T-cell (primary cell): ENCODE measurements around the gene IFNA13. TPM values are rescaled to one million over a fixed set of nuclear protein-coding genes. Genes with fewer than 3 reads are reported as not detected.

ENCODE experiments used
- ATAC-seq, 4 experiments: fragments of 200-7000 bp in 3 of 4; fragments of 150-1000 bp in 1 of 4; cut with Tn5 transposase; replicated peaks in 1 of 4; 1 replicate in 3 of 4; 2 replicates in 1 of 4; pipeline ENCODE4 v1.10.0; 2021; ENCODE audit warnings: moderate library complexity in 3 of 4, mild to moderate bottlenecking in 2 of 4, moderate number of reproducible peaks in 1 of 4
- CTCF ChIA-PET, 2 donors: fragments of 300-600 bp; sonication (Branson Sonifier 250); formaldehyde crosslinking; loops; one replicate each; lab custom pipeline; 2022; ENCODE audit warnings: antibody characterized with exemption in 2 of 2; lab: Charles Lee
- POLR2A ChIA-PET, 2 donors: fragments of 300-600 bp; sonication (Branson Sonifier 250); formaldehyde crosslinking; loops; one replicate each; lab custom pipeline; 2022; ENCODE audit warnings: antibody characterized with exemption in 2 of 2; lab: Charles Lee
- DNase-seq, 35 experiments: peaks; one replicate each; pipeline versions ENCODE4 v3.0.0 to v3.0.0-alpha.2; 2013 to 2023
- H3K27ac ChIP-seq: one replicate; pipeline ENCODE4 v1.5.1; 2013; ENCODE audit warnings: low read length
- H3K27me3 ChIP-seq, 2 experiments: replicated peaks in 1 of 2; 1 replicate in 1 of 2; 2 replicates in 1 of 2; pipeline versions ENCODE4 v1.6.1 to v1.7.0; 2013; ENCODE audit warnings: low read length in 1 of 2, mixed read lengths in 1 of 2; ENCODE audit not compliant: control insufficient read depth in 2 of 2, insufficient read depth in 2 of 2; ENCODE audit errors: extremely low read depth in 1 of 2
- H3K36me3 ChIP-seq, 2 donors: 1 replicate in 1 of 2; 2 replicates in 1 of 2; pipeline versions ENCODE4 v1.6.1 to v1.7.0; 2013; ENCODE audit warnings: low read length in 1 of 2; ENCODE audit not compliant: control insufficient read depth in 2 of 2, insufficient read depth in 1 of 2; ENCODE audit errors: extremely low read depth in 1 of 2
- H3K4me1 ChIP-seq, 2 experiments: 1 replicate in 1 of 2; 2 replicates in 1 of 2; pipeline versions ENCODE4 v1.6.1 to v1.7.0; 2013; ENCODE audit warnings: low read length in 2 of 2, mixed read lengths in 1 of 2; ENCODE audit not compliant: insufficient read depth in 2 of 2, control insufficient read depth in 1 of 2; ENCODE audit errors: extremely low read depth in 1 of 2
- H3K4me3 ChIP-seq, 2 donors: 1 replicate in 1 of 2; 2 replicates in 1 of 2; pipeline versions ENCODE4 v1.5.1 to v1.7.0; 2013; ENCODE audit warnings: mild to moderate bottlenecking in 2 of 2, low read length in 1 of 2, moderate library complexity in 1 of 2; ENCODE audit not compliant: control insufficient read depth in 1 of 2; ENCODE audit errors: extremely low read depth in 1 of 2
- H3K9me3 ChIP-seq: 2 replicates; pipeline ENCODE4 v1.7.0; 2013
- H3K27ac Mint-ChIP-seq, 2 donors: one replicate each; pipeline ENCODE4 v1.8.0; 2020 to 2021; ENCODE audit warnings: mild to moderate bottlenecking in 2 of 2, mixed read lengths in 2 of 2
- H3K27me3 Mint-ChIP-seq, 2 donors: one replicate each; pipeline ENCODE4 v1.8.0; 2021 to 2022; ENCODE audit warnings: mixed read lengths in 2 of 2
- H3K36me3 Mint-ChIP-seq: one replicate; pipeline ENCODE4 v1.8.0; 2021; ENCODE audit warnings: mixed read lengths
- H3K4me1 Mint-ChIP-seq, 3 donors: one replicate each; pipeline ENCODE4 v1.8.0; 2020 to 2022; ENCODE audit warnings: mixed read lengths in 3 of 3, mild to moderate bottlenecking in 1 of 3
- H3K4me3 Mint-ChIP-seq, 3 donors: one replicate each; pipeline ENCODE4 v1.8.0; 2020 to 2022; ENCODE audit warnings: mild to moderate bottlenecking in 3 of 3, mixed read lengths in 3 of 3, moderate library complexity in 3 of 3
- H3K9me3 Mint-ChIP-seq, 3 donors: one replicate each; pipeline ENCODE4 v1.8.0; 2020 to 2022; ENCODE audit warnings: mixed read lengths in 3 of 3
- WGBS: methylation state at CpG from one replicate; pipeline ENCODE4 v1.1.5; 2013; ENCODE audit warnings: missing lambda C conversion rate; ENCODE audit not compliant: insufficient coverage; 5-methylcytosine and 5-hydroxymethylcytosine counted together
- total RNA-seq, 35 experiments: library from RNA in 6 of 35; stranded (reverse) in 6 of 35; fragments of 120-200 nt in 1 of 35; gene quantifications; one replicate each; pipeline versions ENCODE4 v1.2.1 to v1.2.4 and lab custom pipeline; 2013 to 2026

The IFNA13 gene
- total RNA-seq, 5 donors from 2014 or later (not counting 1 experiment from before 2014, with no cell fraction given) = not detected

DNA sequence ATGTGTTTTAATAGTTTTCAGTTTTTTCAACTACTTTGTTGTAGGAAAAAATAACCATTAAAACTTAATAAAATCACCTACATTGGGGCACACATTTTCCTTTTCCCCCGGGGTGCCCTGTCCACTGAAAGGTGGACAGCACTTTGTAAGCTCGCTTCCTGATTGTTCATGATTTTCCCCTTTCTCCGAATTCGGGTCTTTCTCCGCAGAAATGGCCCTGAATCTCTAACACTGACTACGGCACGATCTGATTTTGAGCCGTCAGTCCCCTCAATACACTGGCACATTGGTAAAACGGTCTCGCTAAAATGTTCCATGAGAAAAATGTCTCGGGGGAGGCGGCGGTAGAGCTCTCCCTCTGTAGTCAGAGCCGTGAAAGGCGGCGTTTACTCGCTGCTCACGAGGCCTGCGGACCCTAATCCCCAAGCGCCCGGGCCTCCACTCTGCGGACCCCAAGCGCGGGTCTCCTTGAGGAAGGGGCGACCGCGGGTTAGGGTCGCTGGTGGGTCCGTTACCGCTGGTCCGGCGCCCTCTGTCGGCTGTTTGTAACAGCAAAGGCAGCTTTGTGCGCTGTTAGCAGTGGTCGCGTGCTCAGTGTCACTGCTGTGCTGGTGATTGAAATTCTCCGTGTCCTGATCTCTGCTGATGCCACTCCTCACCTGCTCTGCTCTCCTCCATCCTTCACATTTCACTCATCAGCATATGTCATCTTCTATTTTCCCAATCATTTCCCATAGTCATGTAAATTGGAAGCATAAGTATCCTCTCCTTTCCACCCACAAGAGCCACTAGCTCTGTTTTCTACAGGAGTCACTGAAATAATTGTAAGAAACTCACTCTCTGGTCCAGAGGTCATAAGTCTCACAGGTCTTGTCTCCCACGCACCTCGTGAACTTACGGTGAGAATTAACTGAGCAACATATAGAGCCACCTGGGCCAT, 28.2 kb upstream of the IFNA13 start:
- H3K27me3 ChIP-seq = peaks cover 2 to 21% of the 10 kb centered on the region in 2 experiments
- H3K36me3 Mint-ChIP-seq = no peaks in the 10 kb centered on the region
- ChIA-PET POLR2A (interaction anchor here (0.6 to 0.8 kb wide), 3 partner anchors 66 to 720 kb away, joined by 4 read pairs; no protein-coding TSS in a partner anchor), CTCF (interaction anchor here (0.6 to 3.8 kb wide), 27 partner anchors 10 to 685 kb away, joined by 3 to 80 read pairs (median 4); partner anchors contain the start of genes IFNA8 (in 1 of the 2) and KLHL9 (in 1 of the 2))
- H3K9me3 Mint-ChIP-seq = no peaks in the 10 kb centered on the region
- H3K27ac ChIP-seq = no peak overlapping the region
- H3K4me1 Mint-ChIP-seq = peaks cover 5 to 11% (median 6%) of the 10 kb centered on the region in 3 donors
- H3K9me3 ChIP-seq = no peaks in the 10 kb centered on the region
- ATAC-seq (peak; percentile 80 to 85 (median 83)), DNase-seq (peak in 32 of 35 experiments; percentile 22 to 74 (median 46))
- H3K4me3 Mint-ChIP-seq = peak overlapping the region; percentile 62 to 77 (median 71)
- H3K4me1 ChIP-seq = peaks cover 0 to 8% of the 10 kb centered on the region in 2 experiments
- H3K36me3 ChIP-seq = no peaks in the 10 kb centered on the region
- WGBS = 2% methylated on average over 34 of the region's 40 CpGs
- H3K4me3 ChIP-seq = peak overlapping the region; percentile 37 to 84
- no peak overlapping the region for H3K27ac Mint-ChIP-seq
- peaks cover 46 to 69% of the 10 kb centered on the region in 2 donors for H3K27me3 Mint-ChIP-seq

DNA sequence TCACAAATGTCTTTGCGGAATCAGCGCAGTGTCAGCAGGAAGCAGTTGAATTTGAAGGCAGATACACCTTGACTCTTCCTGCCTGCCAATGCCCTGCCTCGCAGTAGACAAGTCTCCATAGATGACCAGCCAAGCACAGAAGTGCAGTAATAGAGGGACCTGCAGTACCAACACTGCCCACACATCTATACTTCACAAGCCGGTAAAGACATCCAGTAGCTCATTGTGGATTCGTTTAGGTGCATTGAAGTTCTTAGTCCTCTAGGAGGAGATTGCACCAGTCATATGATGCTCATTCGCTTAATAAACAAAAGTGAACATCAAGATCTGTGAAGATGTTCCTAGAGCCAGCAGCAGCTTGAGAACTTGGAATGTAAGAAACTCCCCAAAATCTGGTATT, 24.4 kb upstream of the IFNA13 start:
- no peaks in the 10 kb centered on the region for H3K9me3 Mint-ChIP-seq
- no peaks in the 10 kb centered on the region for H3K36me3 ChIP-seq
- WGBS = 64% methylated on average over 3 of the region's 6 CpGs
- H3K9me3 ChIP-seq = no peaks in the 10 kb centered on the region
- POLR2A ChIA-PET = no interaction called here
- no peak overlapping the region for H3K4me3 Mint-ChIP-seq
- H3K36me3 Mint-ChIP-seq = no peaks in the 10 kb centered on the region
- H3K27me3 ChIP-seq = peaks cover 2 to 19% of the 10 kb centered on the region in 2 experiments
- no peak overlapping the region for H3K4me3 ChIP-seq
- H3K27me3 Mint-ChIP-seq = peaks cover 39 to 65% of the 10 kb centered on the region in 2 donors
- H3K4me1 Mint-ChIP-seq = peaks cover 5 to 11% (median 6%) of the 10 kb centered on the region in 3 donors
- DNase-seq (peak in 1 of 35 experiments; percentile 34), ATAC-seq (peak in 3 of 4 experiments; percentile 40 to 70 (median 43))
- peaks cover 0 to 8% of the 10 kb centered on the region in 2 experiments for H3K4me1 ChIP-seq
- H3K27ac ChIP-seq = no peak overlapping the region
- H3K27ac Mint-ChIP-seq = no peak overlapping the region
- CTCF ChIA-PET = interaction anchor here (0.5 to 2.2 kb wide), 8 partner anchors 28 to 74 kb away, joined by 3 to 25 read pairs (median 4); no protein-coding TSS in a partner anchor

DNA sequence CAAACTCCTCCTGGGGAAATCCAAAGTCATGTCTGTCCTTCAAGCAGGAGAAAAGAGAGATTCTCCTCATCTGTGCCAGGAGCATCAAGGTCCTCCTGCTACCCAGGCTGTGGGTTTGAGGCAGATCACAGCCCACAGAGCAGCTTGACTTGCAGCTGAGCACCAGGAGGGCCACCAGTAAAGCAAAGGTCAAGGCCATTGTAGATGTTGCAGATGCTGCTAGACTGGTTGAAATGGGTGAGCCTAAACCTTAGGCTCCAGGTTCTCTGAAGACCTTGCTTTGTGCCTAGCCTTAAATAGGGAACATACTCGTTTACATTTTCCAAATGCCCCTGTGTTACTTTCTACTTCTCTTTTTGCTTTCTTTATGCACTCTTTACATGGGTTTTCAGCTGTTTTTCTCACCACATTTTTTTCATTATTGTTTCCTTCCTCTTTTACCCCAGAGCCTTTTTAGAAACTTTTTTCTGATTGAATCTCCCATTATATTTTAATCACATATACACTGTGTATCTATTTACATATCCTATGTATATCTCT, 17.3 kb upstream of the IFNA13 start, which contains the start of gene IFNA2:
TSS of gene IFNA2 (minus strand) at position 268 of the 540 bp plus-strand sequence. CDS start at position 199, 69 bp downstream.
- DNase-seq (no peak), ATAC-seq (peak in 1 of 4 experiments; percentile 27)
- Mint-ChIP-seq H3K27ac (no peak within 1 kb of the TSS), H3K4me3 (no peak within 1 kb of the TSS), H3K4me1 (peaks cover 14 to 20% (median 17%) of the 10 kb centered on the region in 3 donors), H3K27me3 (peaks cover 16 to 43% of the 10 kb centered on the region in 2 donors), H3K36me3 (no peaks in the 10 kb centered on the region), H3K9me3 (no peaks in the 10 kb centered on the region)
- ChIA-PET CTCF (interaction anchor here in 1 of 2 donors (0.6 to 1.2 kb wide), 2 partner anchors 16 to 398 kb away, joined by 3 read pairs; no protein-coding TSS in a partner anchor), POLR2A (no interaction called here)
- Histone ChIP-seq H3K9me3 (no peaks in the 10 kb centered on the region), H3K27ac (no peak within 1 kb of the TSS), H3K27me3 (no peaks in the 10 kb centered on the region), H3K4me3 (no peak within 1 kb of the TSS), H3K4me1 (no peaks in the 10 kb centered on the region), H3K36me3 (no peaks in the 10 kb centered on the region)
- WGBS = no CpG with 5 or more reads among the region's 1 CpG

DNA sequence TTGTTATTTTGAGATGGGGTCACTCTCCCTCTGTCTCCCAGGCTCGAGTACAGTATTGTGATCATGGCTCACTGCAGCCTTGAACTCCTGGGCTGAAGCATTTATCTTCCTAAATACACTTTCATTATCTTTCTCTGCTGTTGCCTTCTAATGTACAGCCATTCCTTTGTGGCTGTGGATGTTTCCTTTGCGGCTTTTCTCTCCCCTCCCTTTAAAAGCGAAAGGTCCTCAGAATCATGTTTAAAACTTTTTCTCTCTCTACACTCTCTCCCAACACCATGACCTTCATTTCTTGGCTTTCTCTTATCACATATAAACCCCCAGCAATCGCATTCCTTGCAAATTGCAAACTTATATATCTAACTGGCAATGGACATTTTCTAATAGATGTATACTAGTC, 15.8 kb upstream of the IFNA13 start:
- H3K4me3 ChIP-seq = no peak overlapping the region
- no peaks in the 10 kb centered on the region for H3K36me3 ChIP-seq
- CTCF ChIA-PET = no interaction called here
- no peak overlapping the region for H3K27ac Mint-ChIP-seq
- no peak overlapping the region for H3K27ac ChIP-seq
- H3K36me3 Mint-ChIP-seq = no peaks in the 10 kb centered on the region
- H3K9me3 Mint-ChIP-seq = no peaks in the 10 kb centered on the region
- ATAC-seq = no peak
- peak overlapping the region in 1 of 3 donors; percentile 1 for H3K4me3 Mint-ChIP-seq
- no peaks in the 10 kb centered on the region for H3K4me1 ChIP-seq
- 60% methylated on average over 1 of the region's 4 CpGs for WGBS
- peaks cover 14 to 20% (median 17%) of the 10 kb centered on the region in 3 donors for H3K4me1 Mint-ChIP-seq
- peaks cover 30 to 42% of the 10 kb centered on the region in 2 donors for H3K27me3 Mint-ChIP-seq
- DNase-seq = no peak
- no peaks in the 10 kb centered on the region for H3K27me3 ChIP-seq
- POLR2A ChIA-PET = no interaction called here
- H3K9me3 ChIP-seq = no peaks in the 10 kb centered on the region

DNA sequence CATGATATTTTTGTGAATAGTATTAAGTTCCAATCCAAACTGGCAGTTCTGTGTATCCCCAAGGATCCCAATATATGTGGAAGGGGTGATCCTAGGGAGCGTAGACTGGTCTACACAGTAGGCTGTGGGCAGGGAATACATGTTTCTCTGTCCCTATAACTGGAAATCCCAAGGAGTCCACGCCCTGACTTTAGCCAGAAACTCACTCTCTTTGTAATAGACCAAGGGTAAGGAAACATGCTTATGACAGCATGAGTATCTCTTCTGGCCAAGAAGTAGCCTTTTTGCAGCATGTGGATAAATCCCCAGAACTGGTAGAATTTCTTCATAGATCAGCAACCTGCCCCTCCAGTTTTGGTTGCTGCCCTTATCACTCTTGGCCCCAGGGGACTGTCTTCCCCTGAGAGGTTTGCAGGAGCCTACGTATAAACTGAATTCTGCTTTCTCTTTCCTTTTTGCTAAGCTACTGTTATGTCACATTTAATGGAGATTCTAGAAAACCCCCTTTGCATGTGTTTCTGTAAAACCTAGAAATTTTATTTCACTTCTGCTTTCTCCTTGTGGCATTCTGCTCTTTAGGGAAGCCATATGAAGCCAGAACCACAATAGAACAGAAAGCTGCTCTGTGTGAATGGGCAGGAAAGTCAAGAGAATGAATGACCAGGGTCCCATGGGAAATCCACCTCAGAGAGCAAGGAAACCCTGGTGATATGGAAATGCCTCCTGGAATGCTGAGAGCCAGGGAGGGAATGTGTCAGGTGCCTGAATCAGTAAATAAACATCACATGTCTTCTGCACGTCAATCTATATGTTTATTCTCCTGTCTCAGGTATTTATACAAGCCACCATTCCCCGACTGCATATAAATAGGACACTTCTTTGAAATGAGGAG, 13.8 kb upstream of the IFNA13 start:
- H3K4me3 Mint-ChIP-seq = peak overlapping the region in 2 of 3 donors; percentile 10 to 12
- H3K27ac Mint-ChIP-seq = peak overlapping the region in 1 of 2 donors; percentile 36
- peaks cover 14 to 20% (median 17%) of the 10 kb centered on the region in 3 donors for H3K4me1 Mint-ChIP-seq
- no peaks in the 10 kb centered on the region for H3K4me1 ChIP-seq
- no peaks in the 10 kb centered on the region for H3K36me3 Mint-ChIP-seq
- no peaks in the 10 kb centered on the region for H3K36me3 ChIP-seq
- no peak overlapping the region for H3K4me3 ChIP-seq
- ChIA-PET POLR2A (no interaction called here), CTCF (no interaction called here)
- ATAC-seq = peak in 3 of 4 experiments; percentile 36 to 84 (median 50)
- WGBS = no CpG with 5 or more reads among the region's 5 CpGs
- H3K9me3 Mint-ChIP-seq = no peaks in the 10 kb centered on the region
- H3K27ac ChIP-seq = no peak overlapping the region
- H3K27me3 ChIP-seq = no peaks in the 10 kb centered on the region
- no peaks in the 10 kb centered on the region for H3K9me3 ChIP-seq
- H3K27me3 Mint-ChIP-seq = peaks cover 36 to 41% of the 10 kb centered on the region in 2 donors
- DNase-seq = peak in 3 of 35 experiments; percentile 10 to 37 (median 23)
